Stimulated activated naive CD8-positive, alpha-beta T cell treated with anti-CD3 and anti-CD28 coated beads, Interleukin-15, Interleukin-2, amounts not matched to agents 100 U/mL and 50 U/mL, for 24 hours (primary cell): ENCODE measurements around the gene RADIL.
"Not testable (repeated sequence)": the region's sequence is repeated elsewhere in the genome, so short reads cannot be mapped to it uniquely, and the experiment has no call there.

ENCODE experiments used
- ATAC-seq: fragments of 150-1000 bp; cut with Tn5 transposase; one replicate; pipeline ENCODE4 v1.10.0; 2021
- DNase-seq: peaks from one replicate; pipeline ENCODE4 v3.0.0; 2021

The RADIL gene

DNA sequence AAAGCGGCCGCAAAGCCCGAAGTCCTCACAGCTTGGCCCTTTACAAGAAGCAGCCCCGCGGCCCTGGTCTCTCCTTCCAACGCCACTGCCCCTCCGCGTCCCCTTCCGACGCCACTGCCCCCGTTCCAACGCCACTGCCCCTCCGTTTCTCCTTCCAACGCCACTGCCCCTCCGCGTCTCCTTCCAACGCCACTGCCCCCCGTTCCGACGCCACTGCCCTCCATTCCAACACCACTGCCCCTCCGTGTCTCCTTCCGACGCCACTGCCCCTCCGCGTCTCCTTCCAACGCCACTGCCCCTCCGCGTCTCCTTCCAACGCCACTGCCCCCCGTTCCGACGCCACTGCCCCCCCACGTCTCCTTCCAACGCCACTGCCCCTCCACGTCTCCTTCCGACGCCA, 75.0 kb downstream of the RADIL start:
- DNase-seq (no peak), ATAC-seq (no peak)

GRCh38 chr7:4808026-4808425, 75.5 kb downstream of the RADIL start:
- DNase-seq (no peak), ATAC-seq (no peak)

DNA sequence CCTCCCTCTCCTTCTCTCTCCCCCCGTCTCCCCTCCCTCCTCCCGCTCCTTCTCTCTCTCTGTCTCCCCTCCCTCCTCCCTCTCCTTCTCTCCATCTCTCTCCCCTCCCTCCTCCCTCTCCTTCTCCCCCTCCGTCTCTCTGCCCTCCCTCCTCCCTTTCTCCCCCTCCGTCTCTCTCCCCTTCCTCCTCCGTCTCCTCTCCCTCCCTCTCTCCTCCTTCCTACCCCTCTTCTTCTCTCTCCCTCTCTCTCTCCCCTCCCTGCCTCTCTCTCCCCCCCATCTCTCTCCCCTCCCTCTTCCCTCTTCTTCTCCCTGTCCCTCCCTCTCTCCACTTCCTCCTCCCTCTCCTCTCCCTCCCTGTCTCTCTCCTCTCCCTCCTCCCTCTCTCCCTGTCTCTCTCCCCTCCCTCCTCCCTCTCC, 75.9 kb downstream of the RADIL start:
- DNase-seq (no peak), ATAC-seq (no peak)

DNA sequence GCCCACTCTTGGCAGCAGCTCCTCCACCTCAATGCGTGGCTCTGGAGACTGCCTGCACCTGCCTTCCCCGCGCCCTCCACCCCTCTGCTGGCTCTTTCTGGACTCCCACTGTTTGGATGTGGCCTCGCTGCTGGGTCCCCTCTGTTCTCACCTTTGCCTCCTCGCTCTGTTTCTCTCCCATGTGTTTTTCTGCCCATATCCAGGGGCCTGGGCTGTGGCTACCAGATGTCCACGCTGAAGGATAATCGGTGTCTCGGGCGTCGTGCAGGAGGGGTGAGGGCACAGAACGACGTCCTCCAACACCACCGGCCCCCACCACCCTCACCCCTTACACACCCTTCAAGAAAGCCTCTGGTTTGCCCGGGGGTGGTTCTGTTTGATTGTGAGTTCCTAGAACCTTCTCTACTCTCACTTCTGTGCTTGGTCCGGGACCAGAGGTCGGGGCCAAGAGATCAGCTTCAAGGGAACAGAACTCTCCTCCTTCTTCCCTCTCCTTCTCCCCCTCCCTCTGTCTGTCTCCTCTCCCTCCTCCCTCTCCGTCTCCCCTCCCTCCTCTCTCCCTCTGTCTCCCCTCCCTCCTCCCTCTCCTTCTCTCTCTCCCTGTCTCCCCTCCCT, 76.4 kb downstream of the RADIL start:
- DNase-seq (no peak), ATAC-seq (no peak)

- no peak for ATAC-seq
- no peak for DNase-seq
These were observed 77.6 kb downstream of the RADIL start for GRCh38 chr7:4805984-4806300.

GRCh38 chr7:4805110-4805983, 78.2 kb downstream of the RADIL start:
- ATAC-seq (no peak), DNase-seq (no peak)

GRCh38 chr7:4803397-4804241, 79.9 kb downstream of the RADIL start:
- no peak for ATAC-seq
- DNase-seq: no peak

- not testable (repeated sequence) for ATAC-seq, DNase-seq
These were observed 80.9 kb downstream of the RADIL start for GRCh38 chr7:4802577-4802976.

DNA sequence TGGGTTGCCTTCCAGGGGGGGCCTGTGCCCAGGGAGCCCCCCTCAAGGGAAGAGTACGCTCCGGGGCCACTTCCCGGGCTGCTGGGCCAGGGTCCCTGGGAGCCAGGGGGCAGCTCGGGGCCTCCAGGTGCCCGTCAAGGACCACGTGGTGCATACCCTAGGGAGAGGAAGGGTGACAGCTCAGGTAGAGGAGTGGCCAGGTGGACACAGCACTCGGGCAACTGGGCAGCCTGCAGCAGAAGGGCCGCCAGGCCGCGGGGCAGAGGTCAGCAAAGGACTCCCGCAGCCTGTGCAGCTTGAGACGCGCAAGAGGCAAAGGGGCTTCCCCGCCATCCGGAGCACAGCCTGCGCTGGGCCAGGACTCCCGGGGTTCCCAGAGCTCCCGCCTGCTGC, 81.7 kb downstream of the RADIL start:
- no peak for DNase-seq
- ATAC-seq: no peak

- ATAC-seq (no peak), DNase-seq (no peak)
These were observed 82.3 kb downstream of the RADIL start for GRCh38 chr7:4800926-4801838.

DNA sequence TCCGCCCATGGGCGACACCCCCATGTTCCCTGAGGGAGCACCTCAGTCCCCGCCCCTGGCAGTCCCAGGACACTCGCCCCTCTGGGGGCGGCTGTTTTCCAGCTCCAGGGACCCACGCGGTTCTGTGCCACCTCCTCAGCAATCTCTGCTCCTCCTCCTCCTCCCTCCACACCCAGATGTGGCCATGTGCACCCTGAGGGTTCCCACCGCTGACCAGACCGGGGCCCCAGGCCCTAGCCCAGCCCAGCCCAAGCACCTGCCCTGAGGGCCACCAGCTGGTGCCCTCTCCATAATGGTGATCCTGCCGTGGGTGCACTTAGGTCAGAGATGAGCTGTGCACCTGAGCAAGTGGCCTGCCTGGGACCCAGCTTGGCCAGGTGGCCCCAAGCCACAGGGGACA, 83.0 kb downstream of the RADIL start:
- ATAC-seq: no peak

DNA sequence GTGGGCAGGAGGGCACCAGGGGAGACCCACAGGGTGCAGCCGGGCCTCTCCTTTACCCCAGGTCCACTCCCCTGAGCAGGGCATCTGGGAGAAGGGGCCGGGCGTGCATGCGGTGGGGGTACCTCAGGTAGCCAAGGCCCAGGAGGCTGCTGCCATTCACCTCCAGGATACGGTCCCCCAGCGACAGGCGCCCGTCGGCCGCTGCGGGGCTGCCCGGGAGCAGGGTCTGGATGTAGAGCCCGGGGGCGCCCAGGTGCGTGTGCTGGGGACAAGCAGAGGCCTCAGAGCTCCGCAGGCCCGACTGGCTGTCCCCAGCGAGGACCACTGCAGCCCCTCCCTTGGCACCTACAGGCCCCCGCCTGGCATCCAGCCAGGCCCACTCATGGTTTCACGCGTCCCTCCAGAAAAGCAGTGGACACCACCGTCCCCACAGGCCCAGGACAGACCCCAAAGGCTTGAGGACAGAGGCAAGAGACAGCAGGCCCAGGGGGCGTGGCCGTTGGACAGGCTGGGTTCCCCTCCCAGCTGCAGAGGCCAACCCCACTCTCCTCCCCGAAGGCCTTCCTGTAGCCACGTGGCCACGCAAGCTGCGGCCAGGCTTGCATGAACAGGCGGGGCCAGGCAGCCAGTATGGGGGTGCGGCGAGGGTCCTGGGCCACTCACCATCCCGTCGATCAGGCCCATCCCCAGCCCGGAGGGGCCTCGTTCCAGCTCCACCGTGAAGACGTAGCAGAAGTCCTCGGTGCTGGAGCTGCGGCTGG, 83.8 kb downstream of the RADIL start:
- ATAC-seq (no peak), DNase-seq (no peak)

More for the DNA sequence above, 83.0 kb downstream of the RADIL start:
- no peak for DNase-seq

- DNase-seq (no peak), ATAC-seq (no peak)
These were observed 84.7 kb downstream of the RADIL start for GRCh38 chr7:4798706-4799235.

GRCh38 chr7:4797858-4798705, 85.4 kb downstream of the RADIL start:
- DNase-seq (peak; percentile 76), ATAC-seq (peak; percentile 82)

DNA sequence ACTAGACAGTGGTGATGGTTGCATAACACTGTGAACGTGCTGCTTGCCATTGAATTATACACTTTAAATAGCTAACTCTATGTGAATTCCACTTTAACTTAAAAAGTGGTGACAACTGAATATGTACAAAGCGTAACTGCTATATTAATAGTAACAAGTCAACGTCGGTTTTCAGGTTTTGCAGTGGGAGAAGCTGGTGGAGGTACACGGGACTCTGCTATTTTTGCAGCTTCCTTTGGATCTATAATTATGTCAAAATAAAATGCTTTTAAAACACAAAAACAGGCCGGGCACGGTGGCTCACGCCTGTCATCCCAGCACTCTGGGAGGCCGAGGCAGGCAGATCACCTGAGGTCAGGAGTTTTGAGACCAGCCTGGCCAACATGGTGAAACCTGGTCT, 87.1 kb downstream of the RADIL start:
- no peak for ATAC-seq
- no peak for DNase-seq

GRCh38 chr7:4794591-4795350, 88.7 kb downstream of the RADIL start:
- ATAC-seq (no peak), DNase-seq (no peak)

- ATAC-seq, DNase-seq: not testable (repeated sequence)
These were observed 89.3 kb downstream of the RADIL start for GRCh38 chr7:4794171-4794570.

GRCh38 chr7:4793385-4793993, 90.0 kb downstream of the RADIL start:
- not testable (repeated sequence) for DNase-seq, ATAC-seq
